CD4-positive, alpha-beta T cell (primary cell): ENCODE results near the gene ST14. TPM values are rescaled to one million over a fixed set of nuclear protein-coding genes. Genes with fewer than 3 reads are reported as not detected.
A peak's percentile ranks its signal among the peaks of the same experiment; 100 is the strongest.

Experiments
- ATAC-seq: fragments of 200-7000 bp; cut with Tn5 transposase; one replicate; pipeline ENCODE4 v1.10.0; 2022; ENCODE audit warnings: mild to moderate bottlenecking; ENCODE audit not compliant: poor library complexity
- CTCF ChIA-PET: fragments of 350-600 bp; sonication (Branson Sonifier 250); formaldehyde crosslinking; loops from one replicate; lab custom pipeline; 2021; ENCODE audit warnings: antibody characterized with exemption, inconsistent platforms; lab: Charles Lee
- POLR2A ChIA-PET: fragments of 350-600 bp; sonication (Branson Sonifier 250); formaldehyde crosslinking; loops from one replicate; lab custom pipeline; 2021; ENCODE audit warnings: antibody characterized with exemption, inconsistent platforms; lab: Charles Lee
- DNase-seq, 14 experiments: peaks; one replicate each; pipeline ENCODE4 v3.0.0-alpha.2; 2013 to 2020; ENCODE audit warnings: mixed read lengths in 2 of 14
- H3K27ac ChIP-seq, 2 donors: one replicate each; pipeline versions ENCODE4 v1.5.1 to v1.7.0; 2013; ENCODE audit warnings: low read length in 2 of 2, low read depth in 1 of 2, mild to moderate bottlenecking in 1 of 2
- H3K27me3 ChIP-seq, 2 experiments: 1 replicate in 1 of 2; 2 replicates in 1 of 2; pipeline versions ENCODE4 v1.6.1 to v1.7.0; 2013; ENCODE audit warnings: low read length in 2 of 2, control low read depth in 1 of 2, mild to moderate bottlenecking in 1 of 2, moderate library complexity in 1 of 2; ENCODE audit not compliant: insufficient read depth in 2 of 2, control insufficient read depth in 1 of 2
- H3K36me3 ChIP-seq: one replicate; pipeline ENCODE4 v1.6.1; 2013; ENCODE audit warnings: low read length, control low read depth; ENCODE audit not compliant: insufficient read depth
- H3K4me1 ChIP-seq: one replicate; pipeline ENCODE4 v1.6.1; 2013; ENCODE audit warnings: low read length, control low read depth; ENCODE audit not compliant: insufficient read depth
- H3K4me3 ChIP-seq: one replicate; pipeline ENCODE4 v1.5.1; 2013; ENCODE audit warnings: mild to moderate bottlenecking, low read length, moderate library complexity
- H3K9me3 ChIP-seq, 2 experiments: 1 replicate in 1 of 2; 2 replicates in 1 of 2; pipeline versions ENCODE4 v1.6.1 to v1.7.0; 2013; ENCODE audit warnings: low read length in 2 of 2, mild to moderate bottlenecking in 2 of 2, control low read depth in 1 of 2, moderate library complexity in 1 of 2; ENCODE audit not compliant: control insufficient read depth in 1 of 2, insufficient read depth in 1 of 2
- H3K27ac Mint-ChIP-seq: one replicate; pipeline ENCODE4 v1.8.0; 2020; ENCODE audit warnings: mixed read lengths
- H3K27me3 Mint-ChIP-seq: one replicate; pipeline ENCODE4 v1.8.0; 2021; ENCODE audit warnings: mixed read lengths
- H3K36me3 Mint-ChIP-seq: one replicate; pipeline ENCODE4 v1.8.0; 2021; ENCODE audit warnings: low read depth, mixed read lengths
- H3K4me1 Mint-ChIP-seq: one replicate; pipeline ENCODE4 v1.8.0; 2021; ENCODE audit warnings: low read depth, mixed read lengths
- H3K4me3 Mint-ChIP-seq: one replicate; pipeline ENCODE4 v1.8.0; 2020; ENCODE audit warnings: mild to moderate bottlenecking, mixed read lengths
- H3K9me3 Mint-ChIP-seq: one replicate; pipeline ENCODE4 v1.8.0; 2020; ENCODE audit warnings: mixed read lengths
- CTCF ChIP-seq: fragments of 200-600 bp; IDR thresholded peaks from one replicate; pipeline ENCODE4 v1.8.0; 2022; ENCODE audit warnings: antibody characterized with exemption, mild to moderate bottlenecking
- intact Hi-C, 2 experiments: fragments of 100-400 bp; cut with DNase I in 1 of 2; cut with micrococcal nuclease in 1 of 2; formaldehyde crosslinking; loops; one replicate each; pipeline versions ENCODE4 v1.15.1 to v1.9.0; 2023 to 2025; cut with DNase I, micrococcal nuclease
- total RNA-seq, 174 experiments: library from RNA in 2 of 174; stranded (reverse) in 2 of 174; gene quantifications; one replicate each; pipeline ENCODE4 v1.2.3 and lab custom pipeline; 2021 to 2026

ST14 gene
- total RNA-seq, 2 experiments from 2014 or later, result 0.25 to 0.31 TPM

DNA sequence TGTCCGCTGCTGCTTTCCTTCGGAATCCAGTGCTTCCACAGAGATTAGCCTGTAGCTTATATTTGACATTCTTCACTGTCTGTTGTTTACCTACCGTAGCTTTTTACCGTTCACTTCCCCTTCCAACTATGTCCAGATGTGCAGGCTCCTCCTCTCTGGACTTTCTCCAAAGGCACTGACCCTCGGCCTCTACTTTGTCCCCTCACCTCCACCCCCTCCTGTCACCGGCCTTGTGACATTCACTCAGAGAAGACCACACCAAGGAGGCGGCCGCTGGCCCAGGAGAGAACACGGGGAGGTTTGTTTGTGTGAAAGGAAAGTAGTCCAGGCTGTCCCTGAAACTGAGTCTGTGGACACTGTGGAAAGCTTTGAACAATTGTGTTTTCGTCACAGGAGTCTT, 15.4 kb upstream of the ST14 start:
- POLR2A ChIA-PET, result no interaction called here
- DNase-seq (no peak), ATAC-seq (no peak)
- Histone ChIP-seq H3K4me3 (no peak overlapping the region), H3K27me3 (no peaks in the 10 kb centered on the region), H3K9me3 (no peaks in the 10 kb centered on the region), H3K36me3 (peaks cover 22% of the 10 kb centered on the region), H3K27ac (no peak overlapping the region), H3K4me1 (peaks cover 16% of the 10 kb centered on the region)
- no peak for TF ChIP-seq CTCF
- intact Hi-C loops, result no loop called here
- CTCF ChIA-PET, result interaction anchor here (0.6 to 1.2 kb wide), 2 partner anchors 12 to 77 kb away, joined by 3 read pairs; no protein-coding TSS in a partner anchor
- H3K4me3 Mint-ChIP-seq, result no peak overlapping the region
- peaks cover 25% of the 10 kb centered on the region for H3K4me1 Mint-ChIP-seq
- H3K9me3 Mint-ChIP-seq, result no peaks in the 10 kb centered on the region
- peaks cover 44% of the 10 kb centered on the region for H3K36me3 Mint-ChIP-seq
- no peaks in the 10 kb centered on the region for H3K27me3 Mint-ChIP-seq
- no peak overlapping the region for H3K27ac Mint-ChIP-seq

GRCh38 chr11:130144861-130145281, 14.7 kb upstream of the ST14 start:
- peaks cover 39% of the 10 kb centered on the region for H3K36me3 Mint-ChIP-seq
- no peaks in the 10 kb centered on the region for H3K9me3 Mint-ChIP-seq
- H3K27me3 Mint-ChIP-seq, result no peaks in the 10 kb centered on the region
- peaks cover 21% of the 10 kb centered on the region for H3K36me3 ChIP-seq
- no peaks in the 10 kb centered on the region for H3K27me3 ChIP-seq
- ChIA-PET CTCF (interaction anchor here (0.6 to 1.8 kb wide), 3 partner anchors 13 to 153 kb away, joined by 3 to 4 read pairs (median 3); no protein-coding TSS in a partner anchor), POLR2A (no interaction called here)
- TF ChIP-seq CTCF, result no peak
- H3K9me3 ChIP-seq, result no peaks in the 10 kb centered on the region
- H3K4me1 ChIP-seq, result peaks cover 16% of the 10 kb centered on the region
- DNase-seq (no peak), ATAC-seq (no peak)
- H3K4me1 Mint-ChIP-seq, result peaks cover 25% of the 10 kb centered on the region
- H3K27ac ChIP-seq, result no peak overlapping the region
- H3K4me3 Mint-ChIP-seq, result no peak overlapping the region
- peak overlapping the region; percentile 27 for H3K27ac Mint-ChIP-seq
- intact Hi-C loops, result no loop called here
- H3K4me3 ChIP-seq, result no peak overlapping the region

- Histone ChIP-seq H3K27ac (no peak overlapping the region), H3K9me3 (no peaks in the 10 kb centered on the region), H3K27me3 (no peaks in the 10 kb centered on the region), H3K4me1 (peaks cover 16% of the 10 kb centered on the region), H3K4me3 (no peak overlapping the region), H3K36me3 (peaks cover 18% of the 10 kb centered on the region)
- H3K4me1 Mint-ChIP-seq, result peaks cover 25% of the 10 kb centered on the region
- CTCF ChIA-PET, result interaction anchor here (1.2 to 1.8 kb wide), 2 partner anchors 13 to 153 kb away, joined by 3 to 4 read pairs; no protein-coding TSS in a partner anchor
- POLR2A ChIA-PET, result no interaction called here
- H3K27ac Mint-ChIP-seq, result peak overlapping the region; percentile 27
- peaks cover 34% of the 10 kb centered on the region for H3K36me3 Mint-ChIP-seq
- TF ChIP-seq CTCF, result no peak
- no peaks in the 10 kb centered on the region for H3K9me3 Mint-ChIP-seq
- intact Hi-C loops, result no loop called here
- DNase-seq, result no peak
- no peak for ATAC-seq
- H3K27me3 Mint-ChIP-seq, result no peaks in the 10 kb centered on the region
- no peak overlapping the region for H3K4me3 Mint-ChIP-seq
Observed at GRCh38 chr11:130145311-130145812, 14.2 kb upstream of the ST14 start.
